Adrenal gland (tissue), 12 donors: ENCODE data around the gene CACHD1. TPM values are rescaled to one million over a fixed set of nuclear protein-coding genes. Genes with fewer than 3 reads are reported as not detected.
A peak's percentile ranks its signal among the peaks of the same experiment; 100 is the strongest.

Experiments
- DNase-seq, 7 donors: peaks; one replicate each; pipeline ENCODE4 v3.0.0-alpha.2; 2019 to 2020
- H3K27ac ChIP-seq, 5 donors: fragments of 200-600 bp; sonication (generic) in 4 of 5; 1 replicate in 3 of 5; 2 replicates in 2 of 5; pipeline versions ENCODE4 v1.5.1 to v1.8.0; 2016 to 2020; ENCODE audit warnings: mild to moderate bottlenecking in 1 of 5
- H3K27me3 ChIP-seq: fragments of 200-600 bp; 2 replicates; pipeline ENCODE4 v1.8.0; 2021
- H3K36me3 ChIP-seq, 2 donors: fragments of 200-600 bp; replicated peaks in 1 of 2; 1 replicate in 1 of 2; 2 replicates in 1 of 2; pipeline versions ENCODE4 v1.5.1 to v1.8.0; 2018 to 2022
- H3K4me1 ChIP-seq, 2 donors: fragments of 200-600 bp; replicated peaks in 1 of 2; 1 replicate in 1 of 2; 2 replicates in 1 of 2; pipeline versions ENCODE4 v1.5.1 to v1.8.0; 2018 to 2021
- H3K4me3 ChIP-seq, 4 donors: fragments of 200-600 bp; sonication (generic) in 3 of 4; one replicate each; pipeline ENCODE4 v1.5.1; 2016 to 2018
- H3K9me3 ChIP-seq, 3 donors: fragments of 200-600 bp; sonication (generic) in 1 of 3; replicated peaks in 1 of 3; 1 replicate in 2 of 3; 2 replicates in 1 of 3; pipeline versions ENCODE4 v1.5.1 to v1.8.0; 2016 to 2021
- CTCF ChIP-seq, 6 experiments: fragments of 450-650 bp in 4 of 6; fragments of 200-600 bp in 2 of 6; sonication (generic) in 1 of 6; IDR thresholded peaks; 1 replicate in 5 of 6; 2 replicates in 1 of 6; pipeline versions ENCODE4 v1.5.1 to v1.8.0; 2016 to 2021; ENCODE audit warnings: antibody characterized with exemption in 6 of 6, mild to moderate bottlenecking in 2 of 6, moderate library complexity in 1 of 6
- POLR2A ChIP-seq, 2 donors: fragments of 450-650 bp; IDR thresholded peaks; one replicate each; pipeline ENCODE4 v1.6.1; 2017; ENCODE audit warnings: antibody characterized with exemption in 2 of 2, mild to moderate bottlenecking in 2 of 2, moderate library complexity in 1 of 2
- WGBS, 4 donors: extraction: QIAGEN DNeasy Blood & Tissue Kit in 2 of 4; methylation state at CpG; one replicate each; pipeline versions ENCODE4 v1.1.5 to v1.1.7; 2013 to 2017; 5-methylcytosine and 5-hydroxymethylcytosine counted together
- intact Hi-C, 2 donors: fragments of 100-400 bp; cut with DNase I; formaldehyde crosslinking; loops; one replicate each; pipeline versions ENCODE4 v1.14.1 to v1.15.0; 2022 to 2023
- polyA plus RNA-seq, 3 donors: library from polyadenylated mRNA; stranded (reverse); fragments of 200-250 nt in 2 of 3; fragments of 350-450 nt in 1 of 3; fragmentation: Illumina TruSeq in 1 of 3; extraction: RNeasy Lipid Tissue Mini Kit (QIAGEN cat#74804) in 1 of 3; gene quantifications; one replicate each; pipeline ENCODE4 v1.2.3, GENCODE V29; 2013 to 2014
- total RNA-seq, 9 donors: library from RNA; depleted of rRNA in 4 of 9; stranded (reverse); fragments of >200 nt in 4 of 9; fragments of 120-200 nt in 1 of 9; fragmentation: NEBNext Ultra II Directional in 1 of 9; extraction: Animal tissue kit (Norgen Biotek cat#: 25700) in 1 of 9; gene quantifications; one replicate each; pipeline versions ENCODE4 v1.1.0 to v1.2.4, GENCODE V29; 2013 to 2023
- donor health status: healthy with polysubstance abuse.
- donor health status: Bipolar disorder and iron deficiency.
- donor health status: DM: yes; HTN: yes; CAD: no.
- donor health status: DM: no; HTN: no; CAD: no.
- donor health status: DM: no; HTN: no; CAD: no.
- donor health status: DM: yes; HTN: yes; CAD: no.

Gene CACHD1
- total and polyA plus RNA-seq, 12 donors: 14.8 to 43.1 (median 24.0) TPM

- intact Hi-C loops: no loop called here
- Histone ChIP-seq H3K4me1 (peaks cover 7 to 42% of the 10 kb centered on the region in 2 donors), H3K9me3 (no peaks in the 10 kb centered on the region), H3K4me3 (peak overlapping the region in 1 of 4 donors; percentile 2), H3K27ac (peak overlapping the region in 1 of 5 donors; percentile 66), H3K36me3 (no peaks in the 10 kb centered on the region), H3K27me3 (no peaks in the 10 kb centered on the region)
- TF ChIP-seq POLR2A (IDR thresholded peaks at IDR 0.05): no peak
- no peak for TF ChIP-seq CTCF (IDR thresholded peaks at IDR 0.05)
- DNase-seq: no peak
- 77 to 85% (median 78%) methylated on average over 8 of the region's 8 CpGs for WGBS, 4 donors
Observed at GRCh38 chr1:64536836-64537490, 67.0 kb downstream of the CACHD1 start.

GRCh38 chr1:64537942-64538341, 68.0 kb downstream of the CACHD1 start:
- Histone ChIP-seq H3K4me1 (peaks cover 7 to 42% of the 10 kb centered on the region in 2 donors), H3K9me3 (no peaks in the 10 kb centered on the region), H3K27ac (no peak overlapping the region), H3K36me3 (no peaks in the 10 kb centered on the region), H3K4me3 (no peak overlapping the region), H3K27me3 (no peaks in the 10 kb centered on the region)
- TF ChIP-seq POLR2A (IDR thresholded peaks at IDR 0.05): no peak
- no peak for TF ChIP-seq CTCF (IDR thresholded peaks at IDR 0.05)
- intact Hi-C loops: no loop called here
- DNase-seq: no peak
- WGBS, 4 donors: 79 to 81% (median 80%) methylated on average over 4 of the region's 4 CpGs

- 85 to 92% (median 88%) methylated on average over 3 of the region's 3 CpGs for WGBS, 4 donors
- intact Hi-C loops: no loop called here
- DNase-seq: no peak
- H3K27me3 ChIP-seq: no peaks in the 10 kb centered on the region
- no peaks in the 10 kb centered on the region for H3K36me3 ChIP-seq
- H3K9me3 ChIP-seq: no peaks in the 10 kb centered on the region
- peak overlapping the region in 1 of 5 donors; percentile 5 for H3K27ac ChIP-seq
- peaks cover 7 to 42% of the 10 kb centered on the region in 2 donors for H3K4me1 ChIP-seq
- no peak overlapping the region for H3K4me3 ChIP-seq
- TF ChIP-seq CTCF (IDR thresholded peaks at IDR 0.05) (no peak), POLR2A (IDR thresholded peaks at IDR 0.05) (no peak)
Observed at GRCh38 chr1:64538389-64538788, 68.5 kb downstream of the CACHD1 start.

GRCh38 chr1:64539289-64539688, 69.4 kb downstream of the CACHD1 start:
- Histone ChIP-seq H3K27me3 (no peaks in the 10 kb centered on the region), H3K4me3 (no peak overlapping the region), H3K4me1 (peaks cover 10 to 48% of the 10 kb centered on the region in 2 donors), H3K9me3 (no peaks in the 10 kb centered on the region), H3K36me3 (no peaks in the 10 kb centered on the region), H3K27ac (peak overlapping the region in 4 of 5 donors; percentile 3 to 61 (median 28))
- TF ChIP-seq CTCF (IDR thresholded peaks at IDR 0.05): no peak
- TF ChIP-seq POLR2A (IDR thresholded peaks at IDR 0.05): no peak
- DNase-seq: no peak
- 51 to 59% (median 57%) methylated on average over 3 of the region's 3 CpGs for WGBS, 4 donors
- intact Hi-C loops: no loop called here
